Measurements from ENCODE around the gene TJP1. TPM values are rescaled to one million over a fixed set of nuclear protein-coding genes. Genes with fewer than 3 reads are reported as not detected.
"Not testable (repeated sequence)": the region's sequence is repeated elsewhere in the genome, so short reads cannot be mapped to it uniquely, and the experiment has no call there.

TJP1 gene
- total RNA-seq, 2 donors from 2014 or later = 131 to 145 TPM

DNA sequence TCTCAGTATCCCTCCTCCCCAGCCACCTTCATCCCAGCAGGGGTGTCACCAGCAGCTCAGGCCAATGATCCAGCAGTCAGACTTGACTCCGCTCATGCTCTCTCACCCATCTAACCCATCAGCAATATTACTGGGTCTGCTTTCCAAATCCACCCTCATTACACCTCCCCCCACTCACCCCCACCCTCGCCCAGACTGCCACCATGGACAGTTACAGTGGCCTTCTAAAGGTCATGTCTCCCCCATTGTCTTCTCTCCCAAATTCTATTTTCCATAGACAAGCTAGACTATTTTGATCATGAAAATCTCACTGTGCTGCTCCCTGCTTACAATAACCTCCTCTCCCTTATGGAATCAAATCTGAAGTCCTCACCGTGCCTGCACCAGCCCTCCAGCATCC lies 156.0 kb downstream of the TJP1 start:
- Mint-ChIP-seq H3K27ac (no peak overlapping the region), H3K27me3 (ENCODE audit: insufficient read depth) (peaks cover 1% of the 10 kb centered on the region), H3K4me3 (no peak overlapping the region), H3K9me3 (no peaks in the 10 kb centered on the region), H3K4me1 (peaks cover 10% of the 10 kb centered on the region), H3K36me3 (ENCODE audit: low read depth) (no peaks in the 10 kb centered on the region)
- Histone ChIP-seq H3K36me3 (ENCODE audit: control insufficient read depth, insufficient read depth, low read length) (no peaks in the 10 kb centered on the region), H3K4me1 (ENCODE audit: control insufficient read depth, insufficient read depth, low read length) (peaks cover 3% of the 10 kb centered on the region), H3K27ac (ENCODE audit: low read depth, low read length) (no peak overlapping the region), H3K27me3 (ENCODE audit: control insufficient read depth, insufficient read depth, low read length, poor library complexity, severe bottlenecking) (no peaks in the 10 kb centered on the region), H3K9ac (ENCODE audit: extremely low read depth, low read length, poor library complexity, severe bottlenecking) (no peak overlapping the region), H3K9me3 (ENCODE audit: control insufficient read depth, low read length) (no peaks in the 10 kb centered on the region), H3K4me3 (ENCODE audit: low read length) (no peak overlapping the region)
- DNase-seq = no peak
- 91 to 92% methylated on average over 2 to 3 of the region's 3 CpGs for WGBS, 2 experiments (ENCODE audit: insufficient coverage in 1 of 2, insufficient read length in 1 of 2)
- TF ChIP-seq CTCF (conservative IDR thresholded peaks at IDR 0.05) = no peak

DNA sequence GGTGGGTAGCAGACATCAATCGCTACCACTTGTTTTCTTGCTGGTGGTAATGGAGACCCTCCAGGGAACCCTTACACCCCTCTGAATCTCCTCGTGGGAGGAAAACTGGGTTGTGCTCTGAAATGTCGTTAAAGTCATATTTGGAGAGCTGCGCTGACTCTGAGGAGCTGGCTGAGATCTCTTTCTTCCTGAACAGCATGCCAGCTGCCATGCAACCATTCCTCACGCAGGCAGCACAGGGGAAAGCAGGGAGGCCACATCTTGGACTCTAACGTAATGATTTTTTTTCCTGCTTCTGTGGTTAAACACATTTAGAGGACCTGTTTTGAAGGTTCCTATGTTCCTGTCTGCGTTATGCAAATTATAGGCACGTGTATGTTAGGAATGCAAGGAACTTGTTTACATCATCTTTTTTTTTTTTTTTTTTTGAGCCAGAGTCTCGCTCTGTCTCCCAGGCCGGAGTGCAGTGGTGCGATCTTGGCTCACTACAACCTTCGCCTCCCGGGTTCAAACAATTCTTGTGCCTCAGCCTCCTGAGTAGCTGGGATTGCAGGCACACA lies 156.7 kb downstream of the TJP1 start:
- Histone ChIP-seq H3K27ac (ENCODE audit: low read depth, low read length) (no peak overlapping the region), H3K9ac (ENCODE audit: extremely low read depth, low read length, poor library complexity, severe bottlenecking) (no peak overlapping the region), H3K4me1 (ENCODE audit: control insufficient read depth, insufficient read depth, low read length) (no peaks in the 10 kb centered on the region), H3K27me3 (ENCODE audit: control insufficient read depth, insufficient read depth, low read length, poor library complexity, severe bottlenecking) (no peaks in the 10 kb centered on the region), H3K36me3 (ENCODE audit: control insufficient read depth, insufficient read depth, low read length) (no peaks in the 10 kb centered on the region), H3K9me3 (ENCODE audit: control insufficient read depth, low read length) (no peaks in the 10 kb centered on the region), H3K4me3 (ENCODE audit: low read length) (no peak overlapping the region)
- Mint-ChIP-seq H3K9me3 (no peaks in the 10 kb centered on the region), H3K27ac (peak overlapping the region; percentile 1), H3K4me1 (peaks cover 3% of the 10 kb centered on the region), H3K27me3 (ENCODE audit: insufficient read depth) (peaks cover 1% of the 10 kb centered on the region), H3K36me3 (ENCODE audit: low read depth) (no peaks in the 10 kb centered on the region), H3K4me3 (no peak overlapping the region)
- 82 to 88% methylated on average over 12 to 13 of the region's 13 CpGs for WGBS, 2 experiments (ENCODE audit: insufficient coverage in 1 of 2, insufficient read length in 1 of 2)
- no peak for DNase-seq
- TF ChIP-seq CTCF (conservative IDR thresholded peaks at IDR 0.05) = no peak

- Histone ChIP-seq H3K27ac (ENCODE audit: low read depth, low read length) (no peak overlapping the region), H3K4me1 (ENCODE audit: control insufficient read depth, insufficient read depth, low read length) (no peaks in the 10 kb centered on the region), H3K36me3 (ENCODE audit: control insufficient read depth, insufficient read depth, low read length) (no peaks in the 10 kb centered on the region), H3K4me3 (ENCODE audit: low read length) (no peak overlapping the region), H3K27me3 (ENCODE audit: control insufficient read depth, insufficient read depth, low read length, poor library complexity, severe bottlenecking) (no peaks in the 10 kb centered on the region), H3K9me3 (ENCODE audit: control insufficient read depth, low read length) (no peaks in the 10 kb centered on the region), H3K9ac (ENCODE audit: extremely low read depth, low read length, poor library complexity, severe bottlenecking) (no peak overlapping the region)
- no peaks in the 10 kb centered on the region for H3K4me1 Mint-ChIP-seq
- no peak for DNase-seq
- H3K27me3 Mint-ChIP-seq (ENCODE audit: insufficient read depth) = peaks cover 1% of the 10 kb centered on the region
- TF ChIP-seq CTCF (conservative IDR thresholded peaks at IDR 0.05) = no peak
- no peak overlapping the region for H3K4me3 Mint-ChIP-seq
- no peaks in the 10 kb centered on the region for H3K36me3 Mint-ChIP-seq (ENCODE audit: low read depth)
- 97 to 100% methylated on average over 2 to 13 of the region's 13 CpGs for WGBS, 2 experiments (ENCODE audit: insufficient coverage in 1 of 2, insufficient read length in 1 of 2)
- no peak overlapping the region for H3K27ac Mint-ChIP-seq
- H3K9me3 Mint-ChIP-seq = no peaks in the 10 kb centered on the region
Measured at GRCh38 chr15:29664406-29664805, 157.9 kb downstream of the TJP1 start.

DNA sequence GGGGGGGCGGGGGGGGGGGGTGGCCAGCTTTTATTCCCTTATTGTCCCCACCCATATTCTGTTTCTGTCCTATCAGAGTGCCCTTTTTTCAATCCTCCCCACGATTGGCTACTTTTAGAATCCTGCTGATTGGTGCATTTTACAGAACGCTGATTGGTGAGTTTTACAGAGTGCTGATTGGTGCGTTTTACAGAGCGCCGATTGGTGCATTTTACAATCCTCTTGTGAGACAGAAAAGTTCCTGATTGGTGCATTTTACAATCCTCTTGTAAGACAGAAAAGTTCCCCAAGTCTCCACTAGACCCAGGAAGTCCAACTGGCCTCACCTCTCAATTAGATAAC lies 164.8 kb downstream of the TJP1 start:
- H3K4me3 Mint-ChIP-seq = peak overlapping the region; percentile 59
- not testable (repeated sequence) for DNase-seq; H3K27ac Mint-ChIP-seq; H3K4me1 Mint-ChIP-seq; H3K4me3 ChIP-seq (ENCODE audit: low read length); H3K9ac ChIP-seq (ENCODE audit: extremely low read depth, low read length, poor library complexity, severe bottlenecking); H3K9me3 ChIP-seq (ENCODE audit: control insufficient read depth, low read length); H3K27me3 Mint-ChIP-seq (ENCODE audit: insufficient read depth); H3K27ac ChIP-seq (ENCODE audit: low read depth, low read length); H3K36me3 Mint-ChIP-seq (ENCODE audit: low read depth); H3K27me3 ChIP-seq (ENCODE audit: control insufficient read depth, insufficient read depth, low read length, poor library complexity, severe bottlenecking); H3K36me3 ChIP-seq (ENCODE audit: control insufficient read depth, insufficient read depth, low read length); H3K4me1 ChIP-seq (ENCODE audit: control insufficient read depth, insufficient read depth, low read length)
- 90 to 93% methylated on average over 5 to 6 of the region's 6 CpGs for WGBS, 2 experiments (ENCODE audit: insufficient coverage in 1 of 2, insufficient read length in 1 of 2)
- peaks cover 20% of the 10 kb centered on the region for H3K9me3 Mint-ChIP-seq
